K562 (cell line): Measurements from ENCODE around the gene BCAS3. TPM values are rescaled to one million over a fixed set of nuclear protein-coding genes. Genes with fewer than 3 reads are reported as not detected.
A peak's percentile ranks its signal among the peaks of the same experiment; 100 is the strongest.

Experiments
- ATAC-seq: fragments of 200-7000 bp; cut with Tn5 transposase; 3 replicates; pipeline ENCODE4 v1.9.1; 2020; ENCODE audit warnings: moderate library complexity
- BruUV-seq: library from RNA; stranded (reverse); fragments of 400-500 nt; replicated peaks from 2 replicates; lab custom pipeline; 2021; lab: Mats Ljungman, UMichigan
- CTCF ChIA-PET: fragments of 300-600 bp; formaldehyde crosslinking; extraction: SDS; loops from one replicate; lab custom pipeline; 2021; ENCODE audit warnings: low intra/inter-chr PET ratio; lab: Yijun Ruan, JAX
- POLR2A ChIA-PET: fragments of 300-600, 350-650 bp; sonication (Branson Sonifier 250); formaldehyde crosslinking; extraction: SDS; loops from one replicate; lab custom pipeline; 2021; ENCODE audit warnings: antibody characterized with exemption, inconsistent platforms; lab: Yijun Ruan, JAX
- DNase-seq, 4 experiments: peaks; one replicate each; pipeline versions ENCODE4 v3.0.0 to v3.0.0-alpha.2; 2011 to 2018; ENCODE audit warnings: low spot score in 3 of 4, mixed read lengths in 3 of 4; ENCODE audit errors: extremely low read depth in 1 of 4
- FAIRE-seq: peaks from 2 replicates; lab custom pipeline; 2011; peaks lifted over from hg19 to GRCh38; lab: Jason Lieb, UNC
- H2AFZ ChIP-seq: 2 replicates; pipeline ENCODE4 v1.6.0; 2011; ENCODE audit warnings: low read depth, low read length, control low read depth, inconsistent platforms
- H3K27ac ChIP-seq: fragments of 200-600 bp; 3 replicates; pipeline ENCODE4 v1.8.0; 2011; ENCODE audit warnings: low read depth, mild to moderate bottlenecking, control low read depth, inconsistent platforms, low read length, moderate library complexity, mixed read lengths; ENCODE audit errors: extremely low read depth
- H3K27me3 ChIP-seq, 2 experiments: fragments of 300-600 bp in 1 of 2; 2 replicates in 1 of 2; 3 replicates in 1 of 2; pipeline versions ENCODE4 v1.6.0 to v1.8.0; 2011; ENCODE audit warnings: inconsistent platforms in 2 of 2, low read length in 2 of 2, mild to moderate bottlenecking in 1 of 2, mixed read lengths in 1 of 2, moderate library complexity in 1 of 2; ENCODE audit not compliant: control insufficient read depth in 2 of 2, insufficient read depth in 2 of 2
- H3K36me3 ChIP-seq: fragments of 300-600 bp; 3 replicates; pipeline ENCODE4 v1.8.0; 2011; ENCODE audit warnings: mild to moderate bottlenecking, low read length, inconsistent platforms; ENCODE audit not compliant: control insufficient read depth, insufficient read depth
- H3K4me1 ChIP-seq, 2 experiments: fragments of 200-600 bp in 1 of 2; replicated peaks in 1 of 2; 2 replicates in 1 of 2; 3 replicates in 1 of 2; pipeline versions ENCODE4 v1.5.1 to v1.8.0; 2011; ENCODE audit warnings: inconsistent platforms in 2 of 2, low read length in 2 of 2, mild to moderate bottlenecking in 1 of 2, mixed read lengths in 1 of 2, moderate library complexity in 1 of 2; ENCODE audit not compliant: control insufficient read depth in 2 of 2, insufficient read depth in 2 of 2
- H3K4me2 ChIP-seq: 2 replicates; pipeline ENCODE4 v1.6.1; 2011; ENCODE audit warnings: low read length, control low read depth, inconsistent platforms, mixed read lengths; ENCODE audit not compliant: insufficient read depth
- H3K4me3 ChIP-seq: fragments of 200-600 bp; sonication (generic), shearing (Covaris generic); 2 replicates; pipeline ENCODE4 v1.5.1; 2016; ENCODE audit warnings: control low read depth, inconsistent platforms
- H3K79me2 ChIP-seq: fragments of 200-600 bp; 3 replicates; pipeline ENCODE4 v1.8.0; 2011; ENCODE audit warnings: low read length, inconsistent platforms; ENCODE audit not compliant: control insufficient read depth, insufficient read depth
- H3K9ac ChIP-seq, 2 experiments: 2 replicates each; pipeline versions ENCODE4 v1.6.0 to v1.6.1; 2011; ENCODE audit warnings: low read depth in 2 of 2, low read length in 2 of 2, control low read depth in 1 of 2, inconsistent platforms in 1 of 2, mild to moderate bottlenecking in 1 of 2, mixed read lengths in 1 of 2; ENCODE audit not compliant: insufficient read depth in 1 of 2
- H3K9me1 ChIP-seq: one replicate; pipeline ENCODE4 v1.6.0; 2011; ENCODE audit warnings: inconsistent platforms, mild to moderate bottlenecking, low read length, moderate library complexity; ENCODE audit not compliant: control insufficient read depth, insufficient read depth
- H3K9me3 ChIP-seq: replicated peaks from 2 replicates; pipeline ENCODE4 v1.5.1; 2011; ENCODE audit warnings: low read depth, low read length, inconsistent platforms; ENCODE audit not compliant: control insufficient read depth, insufficient read depth
- H4K20me1 ChIP-seq: replicated peaks from 2 replicates; pipeline ENCODE4 v1.6.1; 2011; ENCODE audit warnings: low read length, inconsistent platforms, mixed read lengths; ENCODE audit not compliant: control insufficient read depth, insufficient read depth
- EWSR1 ChIP-seq: fragments of 450-650 bp; IDR thresholded peaks from 2 replicates; pipeline ENCODE4 v1.6.1; 2018; ENCODE audit warnings: borderline replicate concordance, mild to moderate bottlenecking, low read depth, moderate library complexity; ENCODE audit not compliant: partially characterized antibody
- FOXA3 ChIP-seq, 2 experiments: fragments of 450-650 bp in 1 of 2; sonication (generic) in 1 of 2; formaldehyde crosslinking; IDR thresholded peaks in 1 of 2; conservative IDR thresholded peaks in 1 of 2; 2 replicates each; pipeline versions ENCODE4 v1.4.0 to v1.8.0; 2020 to 2022; ENCODE audit warnings: mild to moderate bottlenecking in 2 of 2, missing genetic modification reagents in 1 of 2
- HDAC6 ChIP-seq: IDR thresholded peaks from 2 replicates; pipeline ENCODE4 v1.6.1; 2012; ENCODE audit warnings: low read depth, mild to moderate bottlenecking, control low read depth, inconsistent platforms, low read length, moderate library complexity
- HLTF ChIP-seq: fragments of 450-650 bp; IDR thresholded peaks from 2 replicates; pipeline ENCODE4 v1.6.1; 2016
- HMG20B ChIP-seq: fragments of 250-450 bp; sonication (Bioruptor Pico); IDR thresholded peaks from 2 replicates; pipeline ENCODE4 v1.5.0; 2021; ENCODE audit warnings: mild to moderate bottlenecking
- HMGN3 ChIP-seq: IDR thresholded peaks from 2 replicates; pipeline ENCODE4 v1.6.1; 2011; ENCODE audit warnings: borderline replicate concordance, low read depth, mild to moderate bottlenecking, mixed read lengths, low read length; ENCODE audit not compliant: insufficient read length; ENCODE audit errors: extremely low read depth
- KHSRP ChIP-seq: fragments of 450-650 bp; IDR thresholded peaks from 2 replicates; pipeline ENCODE4 v1.6.1; 2017
- PTBP1 ChIP-seq: fragments of 200-400 bp; formaldehyde crosslinking; IDR thresholded peaks from 2 replicates; pipeline ENCODE4 v1.6.1; 2017; ENCODE audit warnings: low read depth, low read length
- RFX1 ChIP-seq: fragments of 450-650 bp; IDR thresholded peaks from 2 replicates; pipeline ENCODE4 v1.6.1; 2016; ENCODE audit warnings: mild to moderate bottlenecking, moderate library complexity
- TBL1XR1 ChIP-seq, 2 experiments: IDR thresholded peaks; 2 replicates each; pipeline ENCODE4 v1.6.1; 2012; ENCODE audit warnings: improper control_type of control experiment in 2 of 2, low read length in 2 of 2, mild to moderate bottlenecking in 1 of 2
- THRAP3 ChIP-seq: fragments of 450-650 bp; IDR thresholded peaks from 2 replicates; pipeline ENCODE4 v1.6.1; 2016; ENCODE audit warnings: mild to moderate bottlenecking, inconsistent platforms, borderline replicate concordance
- TOE1 ChIP-seq, 2 experiments: fragments of 450-650 bp in 1 of 2; sonication (generic) in 1 of 2; formaldehyde crosslinking in 1 of 2; IDR thresholded peaks; 2 replicates each; pipeline versions ENCODE4 v1.7.1 to v1.8.0; 2016 to 2022; ENCODE audit warnings: borderline replicate concordance in 2 of 2, mild to moderate bottlenecking in 2 of 2, antibody characterized with exemption in 1 of 2, inconsistent platforms in 1 of 2, low read depth in 1 of 2, missing genetic modification reagents in 1 of 2, moderate library complexity in 1 of 2
- ZBTB1 ChIP-seq: sonication (generic); formaldehyde crosslinking; IDR thresholded peaks from 2 replicates; pipeline ENCODE4 v1.8.1; 2023; ENCODE audit warnings: missing genetic modification reagents, low read depth, mild to moderate bottlenecking, borderline replicate concordance
- ZNF696 ChIP-seq: fragments of 250-450 bp; sonication (Bioruptor Pico); conservative IDR thresholded peaks from 2 replicates; pipeline ENCODE4 v1.4.0; 2020; ENCODE audit warnings: mild to moderate bottlenecking, moderate library complexity
- in situ Hi-C: fragments of 300-500 bp; cut with MboI; formaldehyde crosslinking; loops from 4 replicates; pipeline ENCODE4 v1.15.0; 2018; ENCODE audit warnings: inconsistent platforms, mixed read lengths
- intact Hi-C: fragments of 100-400 bp; cut with micrococcal nuclease; formaldehyde crosslinking; loops from 2 replicates; pipeline ENCODE4 v1.14.2; 2022
- polyA plus RNA-seq, 8 experiments: library from polyadenylated mRNA; depleted of rRNA in 4 of 8; stranded (reverse) in 5 of 8; unstranded in 3 of 8; fragments of >200 nt; fragmentation: Nextera tagmentation in 2 of 8; fragmentation: Illumina TruSeq in 1 of 8; extraction: Ambion mirVana in 2 of 8; extraction: Trizol in 1 of 8; gene quantifications; 2 replicates each; pipeline versions ENCODE4 v1.2.1 to v1.2.3, GENCODE V29; 2011 to 2014; ENCODE audit warnings: inconsistent platforms in 1 of 8, missing spikeins in 1 of 8
- total RNA-seq, 7 experiments: library from RNA; depleted of rRNA in 6 of 7; stranded (reverse); fragments of >200 nt in 6 of 7; fragmentation: Illumina TruSeq in 2 of 7; extraction: Trizol in 2 of 7; gene quantifications; 2 replicates each; pipeline versions ENCODE4 v1.2.1 to v1.2.3, GENCODE V29; 2011 to 2021; ENCODE audit warnings: low replicate concordance in 1 of 7
- TF ChIP-seq, protein P1 (sequence below): fragments of 450-650 bp; formaldehyde crosslinking; IDR thresholded peaks from 2 replicates; pipeline ENCODE4 v1.4.0; 2022; ENCODE audit warnings: missing genetic modification characterization
- TF ChIP-seq, protein P2 (sequence below): fragments of 250-450 bp; sonication (Bioruptor Pico); IDR thresholded peaks from 2 replicates; pipeline ENCODE4 v1.5.0; 2021
- TF ChIP-seq, protein P3 (sequence below), 3 experiments: fragments of 200-800 bp in 1 of 3; fragments of 250-450 bp in 1 of 3; fragments of 450-650 bp in 1 of 3; sonication (Bioruptor Pico) in 1 of 3; sonication (Bioruptor generic) in 1 of 3; formaldehyde crosslinking in 1 of 3; IDR thresholded peaks; 2 replicates each; pipeline versions ENCODE4 v1.6.1 to v1.8.0; 2016 to 2022; ENCODE audit warnings: mild to moderate bottlenecking in 2 of 3, missing genetic modification characterization in 2 of 3, missing compliant biosample characterization in 1 of 3, moderate library complexity in 1 of 3

The BCAS3 gene
- total and polyA plus RNA-seq, 9 of the 15 experiments (the other 6 are each of a cell fraction or from before 2014, with no cell fraction given), result 1.9 to 5.5 (median 3.5) TPM

DNA sequence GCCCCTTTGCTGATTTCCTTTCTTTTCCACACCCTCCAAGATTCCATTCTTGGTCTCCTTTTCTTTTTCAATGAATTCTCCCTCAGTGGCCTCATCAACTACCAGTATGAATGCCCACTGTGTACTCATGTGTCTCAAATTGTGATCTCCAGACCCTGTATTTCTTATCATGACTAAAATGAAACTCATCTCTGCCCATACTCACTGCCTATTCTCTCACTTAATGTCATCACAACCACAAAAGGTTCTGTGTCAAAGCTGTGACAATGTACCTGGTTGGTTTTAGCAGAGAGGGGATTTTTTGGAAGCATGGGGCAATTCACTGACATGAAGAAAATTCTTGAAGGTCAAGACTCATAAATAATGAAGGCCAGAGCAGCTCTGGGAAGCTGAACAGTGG lies 763.0 kb downstream of the BCAS3 start:
- Histone ChIP-seq H3K4me2 (no peak overlapping the region), H3K27me3 (peaks cover 0 to 9% of the 10 kb centered on the region in 2 experiments; a peak in 3 of 5 replicates), H3K4me3 (no peak overlapping the region), H3K9ac (no peak overlapping the region), H3K36me3 (no peaks in the 10 kb centered on the region), H3K4me1 (peaks cover 3 to 11% of the 10 kb centered on the region in 2 experiments; a peak in 3 of 5 replicates), H3K9me3 (no peaks in the 10 kb centered on the region), H2AFZ (no peak overlapping the region), H3K79me2 (no peaks in the 10 kb centered on the region), H3K27ac (no peak overlapping the region), H4K20me1 (no peaks in the 10 kb centered on the region), H3K9me1 (no peaks in the 10 kb centered on the region)
- DNase-seq, result no peak
- BruUV-seq, result no TSS peak
- no peak for FAIRE-seq
- CTCF ChIA-PET, result no interaction called here
- in situ Hi-C loops (loop anchor here (25.0 kb wide), 1 partner anchor 672 kb away; no protein-coding TSS in a partner anchor), intact Hi-C loops (no loop called here)
- no peak for ATAC-seq
- TF ChIP-seq ZNF696 (CRISPR knock-in tag), result no peak
- TF ChIP-seq PTBP1, result no peak
- 0 out of 2 replicates have a peak, but pooled peaks have one; percentile 3 for TF ChIP-seq RFX1
- no peak for TF ChIP-seq FOXA3 (CRISPR knock-in tag; conservative IDR thresholded peaks at IDR 0.05 in 1 of 2, IDR thresholded peaks at IDR 0.05 in 1 of 2)
- TF ChIP-seq, protein P1, sequence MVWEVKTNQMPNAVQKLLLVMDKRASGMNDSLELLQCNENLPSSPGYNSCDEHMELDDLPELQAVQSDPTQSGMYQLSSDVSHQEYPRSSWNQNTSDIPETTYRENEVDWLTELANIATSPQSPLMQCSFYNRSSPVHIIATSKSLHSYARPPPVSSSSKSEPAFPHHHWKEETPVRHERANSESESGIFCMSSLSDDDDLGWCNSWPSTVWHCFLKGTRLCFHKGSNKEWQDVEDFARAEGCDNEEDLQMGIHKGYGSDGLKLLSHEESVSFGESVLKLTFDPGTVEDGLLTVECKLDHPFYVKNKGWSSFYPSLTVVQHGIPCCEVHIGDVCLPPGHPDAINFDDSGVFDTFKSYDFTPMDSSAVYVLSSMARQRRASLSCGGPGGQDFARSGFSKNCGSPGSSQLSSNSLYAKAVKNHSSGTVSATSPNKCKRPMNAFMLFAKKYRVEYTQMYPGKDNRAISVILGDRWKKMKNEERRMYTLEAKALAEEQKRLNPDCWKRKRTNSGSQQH (CRISPR knock-in tag), result no peak
- TF ChIP-seq KHSRP, result no peak
- no peak for TF ChIP-seq HDAC6
- TF ChIP-seq, protein P2, sequence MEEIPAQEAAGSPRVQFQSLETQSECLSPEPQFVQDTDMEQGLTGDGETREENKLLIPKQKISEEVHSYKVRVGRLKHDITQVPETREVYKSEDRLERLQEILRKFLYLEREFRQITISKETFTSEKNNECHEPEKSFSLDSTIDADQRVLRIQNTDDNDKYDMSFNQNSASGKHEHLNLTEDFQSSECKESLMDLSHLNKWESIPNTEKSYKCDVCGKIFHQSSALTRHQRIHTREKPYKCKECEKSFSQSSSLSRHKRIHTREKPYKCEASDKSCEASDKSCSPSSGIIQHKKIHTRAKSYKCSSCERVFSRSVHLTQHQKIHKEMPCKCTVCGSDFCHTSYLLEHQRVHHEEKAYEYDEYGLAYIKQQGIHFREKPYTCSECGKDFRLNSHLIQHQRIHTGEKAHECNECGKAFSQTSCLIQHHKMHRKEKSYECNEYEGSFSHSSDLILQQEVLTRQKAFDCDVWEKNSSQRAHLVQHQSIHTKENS (CRISPR knock-in tag), result no peak
- TF ChIP-seq, protein P3, sequence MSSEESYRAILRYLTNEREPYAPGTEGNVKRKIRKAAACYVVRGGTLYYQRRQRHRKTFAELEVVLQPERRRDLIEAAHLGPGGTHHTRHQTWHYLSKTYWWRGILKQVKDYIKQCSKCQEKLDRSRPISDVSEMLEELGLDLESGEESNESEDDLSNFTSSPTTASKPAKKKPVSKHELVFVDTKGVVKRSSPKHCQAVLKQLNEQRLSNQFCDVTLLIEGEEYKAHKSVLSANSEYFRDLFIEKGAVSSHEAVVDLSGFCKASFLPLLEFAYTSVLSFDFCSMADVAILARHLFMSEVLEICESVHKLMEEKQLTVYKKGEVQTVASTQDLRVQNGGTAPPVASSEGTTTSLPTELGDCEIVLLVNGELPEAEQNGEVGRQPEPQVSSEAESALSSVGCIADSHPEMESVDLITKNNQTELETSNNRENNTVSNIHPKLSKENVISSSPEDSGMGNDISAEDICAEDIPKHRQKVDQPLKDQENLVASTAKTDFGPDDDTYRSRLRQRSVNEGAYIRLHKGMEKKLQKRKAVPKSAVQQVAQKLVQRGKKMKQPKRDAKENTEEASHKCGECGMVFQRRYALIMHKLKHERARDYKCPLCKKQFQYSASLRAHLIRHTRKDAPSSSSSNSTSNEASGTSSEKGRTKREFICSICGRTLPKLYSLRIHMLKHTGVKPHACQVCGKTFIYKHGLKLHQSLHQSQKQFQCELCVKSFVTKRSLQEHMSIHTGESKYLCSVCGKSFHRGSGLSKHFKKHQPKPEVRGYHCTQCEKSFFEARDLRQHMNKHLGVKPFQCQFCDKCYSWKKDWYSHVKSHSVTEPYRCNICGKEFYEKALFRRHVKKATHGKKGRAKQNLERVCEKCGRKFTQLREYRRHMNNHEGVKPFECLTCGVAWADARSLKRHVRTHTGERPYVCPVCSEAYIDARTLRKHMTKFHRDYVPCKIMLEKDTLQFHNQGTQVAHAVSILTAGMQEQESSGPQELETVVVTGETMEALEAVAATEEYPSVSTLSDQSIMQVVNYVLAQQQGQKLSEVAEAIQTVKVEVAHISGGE (CRISPR knock-in tag; IDR thresholded peaks at IDR 0.05), result peak in 1 of 3 experiments; percentile 84; a peak in 2 of 6 replicates
- no peak for TF ChIP-seq ZBTB1 (CRISPR knock-in tag)
- no peak for TF ChIP-seq HLTF
- TF ChIP-seq TOE1 (IDR thresholded peaks at IDR 0.05; ENCODE audit: borderline replicate concordance), result no peak
- no peak for TF ChIP-seq TOE1 (CRISPR knock-in tag; IDR thresholded peaks at IDR 0.05; ENCODE audit: borderline replicate concordance, low read depth)
- TF ChIP-seq THRAP3, result no peak
- no peak for TF ChIP-seq HMGN3
- peak; percentile 22 for TF ChIP-seq EWSR1
- no peak for TF ChIP-seq HMG20B
- TF ChIP-seq TBL1XR1 (IDR thresholded peaks at IDR 0.05; ENCODE audit: low read length in 2 of 2), result no peak
- POLR2A ChIA-PET, result no interaction called here
